Measurements from ENCODE around the gene NOS1.

DNA sequence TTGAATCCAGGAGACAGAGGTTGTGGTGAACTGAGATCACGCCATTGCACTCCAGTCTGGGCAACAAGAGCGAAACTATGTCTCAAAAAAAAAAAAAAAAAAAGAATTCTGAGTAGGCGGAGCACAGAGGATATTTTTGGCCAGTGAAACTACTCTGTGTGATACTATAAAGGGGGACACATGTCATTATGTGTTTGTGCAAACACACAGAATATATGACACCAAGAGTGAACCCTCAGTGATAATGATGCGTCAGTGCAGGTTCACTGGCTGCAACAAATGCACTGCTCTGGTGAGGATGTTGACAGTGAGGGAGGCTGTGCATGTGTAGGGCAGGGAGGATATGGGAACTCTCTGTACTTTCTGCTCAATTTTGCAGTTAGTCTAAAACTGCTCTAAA lies 195.3 kb downstream of the NOS1 start:
- TF ChIP-seq POLR2A (IDR thresholded peaks at IDR 0.05; ENCODE audit: low read depth, low read length) (no peak), POLR2AphosphoS5 (IDR thresholded peaks at IDR 0.05; ENCODE audit: low read depth, low read length) (no peak)
